OCI-LY1 (cell line): ENCODE results near the gene IL21R.

ENCODE experiments used
- H2AFZ ChIP-seq: fragments of 200-600 bp; sonication (generic), shearing (Covaris generic); 2 replicates; pipeline ENCODE4 v1.6.0; 2014; ENCODE audit warnings: antibody characterized with exemption, mild to moderate bottlenecking, low read length
- H3F3A ChIP-seq: fragments of 200-600 bp; sonication (generic), shearing (Covaris generic); 2 replicates; pipeline ENCODE4 v1.6.0; 2014; ENCODE audit warnings: mild to moderate bottlenecking, antibody characterized with exemption, low read length, moderate library complexity; ENCODE audit not compliant: insufficient read depth
- H3K27ac ChIP-seq: fragments of 200-600 bp; sonication (generic); 2 replicates; pipeline ENCODE4 v1.5.1; 2014; ENCODE audit warnings: low read length, mixed run types, mild to moderate bottlenecking, low read depth; ENCODE audit not compliant: poor library complexity, severe bottlenecking
- H3K27me3 ChIP-seq: fragments of 200-600 bp; sonication (generic); 2 replicates; pipeline ENCODE4 v1.6.0; 2014; ENCODE audit warnings: antibody characterized with exemption, mild to moderate bottlenecking, low read length, moderate library complexity; ENCODE audit not compliant: insufficient read depth
- H3K36me3 ChIP-seq: fragments of 200-600 bp; sonication (generic); 2 replicates; pipeline ENCODE4 v1.6.1; 2014; ENCODE audit warnings: mild to moderate bottlenecking, antibody characterized with exemption, low read length, moderate library complexity, mixed read lengths; ENCODE audit not compliant: insufficient read depth
- H3K4me1 ChIP-seq: fragments of 200-600 bp; sonication (generic); 2 replicates; pipeline ENCODE4 v1.5.1; 2014; ENCODE audit warnings: mild to moderate bottlenecking, low read length, moderate library complexity; ENCODE audit not compliant: insufficient read depth, severe bottlenecking
- H3K4me2 ChIP-seq: fragments of 200-600 bp; sonication (generic), shearing (Covaris generic); 2 replicates; pipeline ENCODE4 v1.6.1; 2014; ENCODE audit warnings: low read length
- H3K4me3 ChIP-seq: fragments of 200-600 bp; sonication (generic); 2 replicates; pipeline ENCODE4 v1.5.1; 2014; ENCODE audit warnings: low read length, low read depth, mild to moderate bottlenecking, mixed read lengths; ENCODE audit not compliant: poor library complexity, severe bottlenecking
- H3K79me2 ChIP-seq: fragments of 200-600 bp; shearing (Covaris generic); 2 replicates; pipeline ENCODE4 v1.6.1; 2016; ENCODE audit warnings: mixed run types, low read length, mixed read lengths; ENCODE audit not compliant: insufficient read depth
- H3K9ac ChIP-seq: fragments of 200-600 bp; sonication (generic), shearing (Covaris generic); 2 replicates; pipeline ENCODE4 v1.6.1; 2014; ENCODE audit warnings: mild to moderate bottlenecking, low read length, mixed read lengths
- H3K9me2 ChIP-seq: fragments of 200-600 bp; sonication (generic), shearing (Covaris generic); 2 replicates; pipeline ENCODE4 v1.6.1; 2014; ENCODE audit warnings: low read depth, mild to moderate bottlenecking, low read length, mixed read lengths
- H3K9me3 ChIP-seq: fragments of 200-600 bp; shearing (Covaris generic); 2 replicates; pipeline ENCODE4 v1.6.1; 2014; ENCODE audit warnings: low read length, mixed read lengths
- H4K20me1 ChIP-seq: fragments of 200-600 bp; sonication (generic), shearing (Covaris generic); 2 replicates; pipeline ENCODE4 v1.6.0; 2016; ENCODE audit warnings: mild to moderate bottlenecking, low read length; ENCODE audit not compliant: insufficient read depth
- CTCF ChIP-seq: fragments of 200-600 bp; sonication (generic), shearing (Covaris generic); IDR thresholded peaks from 2 replicates; pipeline ENCODE4 v1.5.1; 2017; ENCODE audit warnings: mild to moderate bottlenecking, antibody characterized with exemption, low read length, moderate library complexity, mixed read lengths
- EZH2 ChIP-seq: fragments of 200-600 bp; sonication (generic), shearing (Covaris generic); IDR thresholded peaks from 2 replicates; pipeline ENCODE4 v1.8.0; 2017; ENCODE audit warnings: borderline replicate concordance, mixed run types, mild to moderate bottlenecking, antibody characterized with exemption, low read length, moderate library complexity, mixed read lengths

The IL21R gene

DNA sequence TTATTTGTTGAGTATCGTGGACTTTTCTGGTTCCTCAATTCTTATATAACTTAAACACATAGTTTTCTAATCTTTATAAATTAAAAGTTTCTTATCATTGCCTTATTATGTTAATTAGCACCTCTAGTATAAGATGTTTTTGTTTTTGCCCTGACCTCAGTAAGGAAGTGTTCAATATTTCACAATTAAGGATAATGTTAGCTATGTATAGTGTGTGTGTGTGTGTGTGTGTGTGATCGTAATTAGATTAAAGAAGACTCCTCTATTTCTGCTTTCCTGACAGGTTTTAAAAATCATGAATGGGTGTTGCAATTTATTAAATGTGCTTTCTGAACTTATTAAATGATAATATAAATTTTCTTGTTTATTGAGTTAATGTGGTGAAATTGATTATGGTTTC lies 12.0 kb downstream of the IL21R start:
- H3K9me3 ChIP-seq, result no peaks in the 10 kb centered on the region
- no peak for TF ChIP-seq CTCF
- TF ChIP-seq EZH2, result no peak
- H3K4me3 ChIP-seq, result no peak overlapping the region
- H3K4me1 ChIP-seq, result no peaks in the 10 kb centered on the region
- no peak overlapping the region for H3K4me2 ChIP-seq
- H3K36me3 ChIP-seq, result no peaks in the 10 kb centered on the region; the same call in 1 of the 2 replicates
- no peaks in the 10 kb centered on the region for H3K27me3 ChIP-seq
- H2AFZ ChIP-seq, result no peak overlapping the region
- H3K27ac ChIP-seq, result no peak overlapping the region
- no peaks in the 10 kb centered on the region for H3F3A ChIP-seq
- no peaks in the 10 kb centered on the region for H4K20me1 ChIP-seq
- no peak overlapping the region for H3K9ac ChIP-seq
- no peaks in the 10 kb centered on the region for H3K79me2 ChIP-seq
- H3K9me2 ChIP-seq, result no peaks in the 10 kb centered on the region

DNA sequence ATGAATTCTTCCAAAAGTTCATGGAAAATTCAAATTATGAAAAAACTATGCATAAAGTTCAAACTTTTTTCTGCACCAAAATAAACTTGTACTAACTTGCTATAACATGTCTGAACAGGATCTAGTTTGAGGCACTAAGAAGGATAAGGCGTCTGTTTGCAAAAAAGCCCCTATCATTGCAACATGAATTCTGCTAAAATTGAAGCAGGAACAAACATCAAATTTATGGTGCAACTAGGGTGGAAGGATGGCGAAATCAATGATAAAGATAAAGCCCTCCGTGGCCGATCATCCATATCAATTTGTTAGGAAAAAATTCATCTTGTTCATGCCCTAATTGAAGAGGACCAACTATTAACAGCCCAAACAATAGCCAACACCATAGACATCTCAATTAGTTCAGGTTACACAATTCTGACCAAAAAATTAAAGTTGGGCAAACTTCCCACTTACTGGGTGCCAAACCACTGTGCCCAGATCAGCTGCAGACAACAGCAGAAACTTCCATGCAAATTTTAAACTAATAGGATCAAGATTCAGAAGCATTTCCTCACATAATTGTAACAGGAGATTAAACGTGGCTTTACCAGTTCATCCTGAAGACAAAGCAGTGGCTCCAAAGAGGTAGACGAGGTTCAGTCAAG lies 12.9 kb downstream of the IL21R start:
- H3K27me3 ChIP-seq, result no peaks in the 10 kb centered on the region
- no peaks in the 10 kb centered on the region for H4K20me1 ChIP-seq
- no peaks in the 10 kb centered on the region for H3K4me1 ChIP-seq
- no peaks in the 10 kb centered on the region for H3K9me3 ChIP-seq
- no peak overlapping the region for H3K4me3 ChIP-seq
- no peak overlapping the region for H3K9ac ChIP-seq
- no peaks in the 10 kb centered on the region for H3K9me2 ChIP-seq
- no peak overlapping the region for H3K27ac ChIP-seq
- no peak overlapping the region for H3K4me2 ChIP-seq
- TF ChIP-seq CTCF (no peak), EZH2 (no peak)
- H2AFZ ChIP-seq, result no peak overlapping the region
- no peaks in the 10 kb centered on the region for H3K79me2 ChIP-seq
- no peaks in the 10 kb centered on the region for H3F3A ChIP-seq
- H3K36me3 ChIP-seq, result no peaks in the 10 kb centered on the region; the same call in 1 of the 2 replicates

DNA sequence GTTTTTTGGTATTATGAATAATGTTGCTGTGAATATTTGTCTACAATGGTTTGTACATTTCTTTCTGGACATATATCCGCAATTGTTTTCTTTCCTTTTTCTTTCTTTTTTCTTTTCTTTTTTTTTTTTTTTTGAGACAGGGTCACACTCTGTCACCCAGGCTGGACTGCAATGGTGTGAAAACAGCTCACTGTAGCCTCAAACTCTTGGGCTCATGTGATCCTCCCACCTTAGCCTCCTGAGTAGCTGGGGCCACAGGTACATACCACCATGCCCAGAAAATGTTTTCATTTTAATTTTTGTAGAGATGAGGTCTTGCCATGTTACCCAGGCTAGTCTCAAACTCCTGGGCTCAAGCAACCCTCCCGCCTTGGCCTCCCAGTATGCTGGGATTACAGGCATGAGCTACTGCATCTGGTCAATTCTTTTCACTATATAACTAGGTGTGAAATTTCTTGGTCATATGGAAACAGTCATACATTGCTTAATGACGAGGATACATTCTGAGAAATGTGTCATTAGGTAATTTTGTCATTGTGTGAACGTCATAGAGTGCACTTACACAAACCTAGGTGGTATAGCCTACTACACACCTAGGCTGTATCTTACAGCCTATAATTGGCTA lies 15.2 kb downstream of the IL21R start:
- H3K4me1 ChIP-seq, result no peaks in the 10 kb centered on the region
- TF ChIP-seq EZH2, result no peak
- no peak for TF ChIP-seq CTCF
- no peaks in the 10 kb centered on the region for H3K36me3 ChIP-seq

More for the DNA sequence above, 15.2 kb downstream of the IL21R start:
- Histone ChIP-seq H3K4me3 (no peak overlapping the region), H4K20me1 (no peaks in the 10 kb centered on the region), H3K9ac (no peak overlapping the region), H2AFZ (no peak overlapping the region), H3F3A (no peaks in the 10 kb centered on the region), H3K9me2 (no peaks in the 10 kb centered on the region), H3K79me2 (no peaks in the 10 kb centered on the region), H3K9me3 (peaks cover 7% of the 10 kb centered on the region), H3K27ac (no peak overlapping the region), H3K27me3 (no peaks in the 10 kb centered on the region), H3K4me2 (no peak overlapping the region)
